Panc1 (cell line): ENCODE measurements around the gene NCOR2. TPM values are rescaled to one million over a fixed set of nuclear protein-coding genes. Genes with fewer than 3 reads are reported as not detected.

Experiments used
- ATAC-seq: fragments of 200-7000 bp; cut with Tn5 transposase; 2 replicates; pipeline ENCODE4 v1.9.1; 2020; ENCODE audit warnings: mild to moderate bottlenecking, moderate library complexity
- BruUV-seq: library from RNA; stranded (reverse); fragments of 400-500 nt; replicated peaks from 2 replicates; lab custom pipeline; 2021; lab: Mats Ljungman, UMichigan
- CTCF ChIA-PET: fragments of 300-600 bp; sonication (Branson Sonifier 250); formaldehyde crosslinking; loops from one replicate; lab custom pipeline; 2022; ENCODE audit warnings: antibody characterized with exemption; lab: Charles Lee
- POLR2A ChIA-PET: fragments of 300-600 bp; sonication (Branson Sonifier 250); formaldehyde crosslinking; loops from one replicate; lab custom pipeline; 2022; ENCODE audit warnings: antibody characterized with exemption; lab: Charles Lee
- DNase-seq: peaks from one replicate; pipeline ENCODE4 v3.0.0-alpha.2; 2010; ENCODE audit warnings: low read depth, low spot score
- H3K27ac ChIP-seq: 2 replicates; pipeline ENCODE4 v1.5.1; 2011; ENCODE audit warnings: mild to moderate bottlenecking, low read length, inconsistent platforms
- H3K27me3 ChIP-seq: fragments of 200-500 bp; sonication (Bioruptor generic); 2 replicates; pipeline ENCODE4 v1.6.0; 2014; ENCODE audit warnings: low read length, inconsistent platforms; ENCODE audit not compliant: control insufficient read depth, insufficient read depth
- H3K36me3 ChIP-seq: fragments of 200-500 bp; sonication (Bioruptor generic); 2 replicates; pipeline ENCODE4 v1.5.1; 2014; ENCODE audit warnings: inconsistent platforms, mild to moderate bottlenecking, low read length, moderate library complexity; ENCODE audit not compliant: control insufficient read depth, insufficient read depth
- H3K4me1 ChIP-seq: 2 replicates; pipeline ENCODE4 v1.5.1; 2011; ENCODE audit warnings: inconsistent platforms, mild to moderate bottlenecking, low read length, moderate library complexity; ENCODE audit not compliant: control insufficient read depth, insufficient read depth
- H3K4me3 ChIP-seq, 2 experiments: 2 replicates each; pipeline ENCODE4 v1.5.1; 2011 to 2012; ENCODE audit warnings: low read depth in 2 of 2, low read length in 2 of 2, mild to moderate bottlenecking in 2 of 2, inconsistent platforms in 1 of 2, moderate library complexity in 1 of 2
- H3K9me3 ChIP-seq: fragments of 200-500 bp; sonication (Bioruptor generic); 2 replicates; pipeline ENCODE4 v1.5.1; 2014; ENCODE audit warnings: low read depth, mild to moderate bottlenecking, inconsistent platforms, low read length, moderate library complexity; ENCODE audit not compliant: control insufficient read depth, insufficient read depth
- CTCF ChIP-seq: fragments of 450-650 bp; IDR thresholded peaks from 2 replicates; pipeline ENCODE4 v1.5.1; 2017; ENCODE audit warnings: mild to moderate bottlenecking
- POLR2AphosphoS5 ChIP-seq: IDR thresholded peaks from 2 replicates; pipeline ENCODE4 v1.6.1; 2012; ENCODE audit warnings: mild to moderate bottlenecking, low read depth, low read length, moderate library complexity
- SIN3A ChIP-seq: IDR thresholded peaks from 2 replicates; pipeline ENCODE4 v1.6.1; 2012; ENCODE audit warnings: low read depth, mild to moderate bottlenecking, low read length, moderate library complexity, borderline replicate concordance; ENCODE audit not compliant: insufficient read depth
- TCF7L2 ChIP-seq: IDR thresholded peaks from 2 replicates; pipeline ENCODE4 v1.6.1; 2011; ENCODE audit warnings: mild to moderate bottlenecking, low read depth, low read length, inconsistent platforms
- in situ Hi-C: cut with HindIII; loops from 2 replicates; pipeline ENCODE4 v1.10.0; 2016; ENCODE audit warnings: low sequenced_read_pairs, low pct_unique_long_range_greater_than_20kb
- intact Hi-C: fragments of 100-400 bp; cut with micrococcal nuclease; formaldehyde crosslinking; loops from one replicate; pipeline ENCODE4 v1.10.0; 2022; ENCODE audit not compliant: unreplicated experiment
- total RNA-seq: library from RNA; stranded (reverse); gene quantifications from one replicate; pipeline ENCODE4 v1.2.1, GENCODE V29; 2021; ENCODE audit not compliant: unreplicated experiment
- TF ChIP-seq, protein P1 (sequence below), 2 experiments: IDR thresholded peaks; 2 replicates each; pipeline ENCODE4 v1.6.1; 2011 to 2012; ENCODE audit warnings: low read depth in 2 of 2, control low read depth in 1 of 2, low read length in 1 of 2, mild to moderate bottlenecking in 1 of 2, moderate library complexity in 1 of 2; ENCODE audit not compliant: insufficient read depth in 1 of 2

Gene NCOR2
- total RNA-seq, 1 experiment from 2014 or later = 461 TPM

GRCh38 chr12:124553862-124554428 is 13.5 kb downstream of the NCOR2 start:
- no peaks in the 10 kb centered on the region for H3K27me3 ChIP-seq
- ChIA-PET POLR2A (no interaction called here), CTCF (interaction anchor here (0.9 kb wide), 1 partner anchor 35 kb away, joined by 3 read pairs; no protein-coding TSS in a partner anchor)
- H3K27ac ChIP-seq = peak overlapping the region; percentile 8; the same call in 1 of the 2 replicates
- no peaks in the 10 kb centered on the region for H3K9me3 ChIP-seq
- intact Hi-C loops (no loop called here), in situ Hi-C loops (no loop called here)
- no peak overlapping the region for H3K4me3 ChIP-seq
- BruUV-seq = no TSS peak
- TF ChIP-seq TCF7L2 (no peak), POLR2AphosphoS5 (no peak), CTCF (no peak), SIN3A (no peak)
- TF ChIP-seq, protein P1, sequence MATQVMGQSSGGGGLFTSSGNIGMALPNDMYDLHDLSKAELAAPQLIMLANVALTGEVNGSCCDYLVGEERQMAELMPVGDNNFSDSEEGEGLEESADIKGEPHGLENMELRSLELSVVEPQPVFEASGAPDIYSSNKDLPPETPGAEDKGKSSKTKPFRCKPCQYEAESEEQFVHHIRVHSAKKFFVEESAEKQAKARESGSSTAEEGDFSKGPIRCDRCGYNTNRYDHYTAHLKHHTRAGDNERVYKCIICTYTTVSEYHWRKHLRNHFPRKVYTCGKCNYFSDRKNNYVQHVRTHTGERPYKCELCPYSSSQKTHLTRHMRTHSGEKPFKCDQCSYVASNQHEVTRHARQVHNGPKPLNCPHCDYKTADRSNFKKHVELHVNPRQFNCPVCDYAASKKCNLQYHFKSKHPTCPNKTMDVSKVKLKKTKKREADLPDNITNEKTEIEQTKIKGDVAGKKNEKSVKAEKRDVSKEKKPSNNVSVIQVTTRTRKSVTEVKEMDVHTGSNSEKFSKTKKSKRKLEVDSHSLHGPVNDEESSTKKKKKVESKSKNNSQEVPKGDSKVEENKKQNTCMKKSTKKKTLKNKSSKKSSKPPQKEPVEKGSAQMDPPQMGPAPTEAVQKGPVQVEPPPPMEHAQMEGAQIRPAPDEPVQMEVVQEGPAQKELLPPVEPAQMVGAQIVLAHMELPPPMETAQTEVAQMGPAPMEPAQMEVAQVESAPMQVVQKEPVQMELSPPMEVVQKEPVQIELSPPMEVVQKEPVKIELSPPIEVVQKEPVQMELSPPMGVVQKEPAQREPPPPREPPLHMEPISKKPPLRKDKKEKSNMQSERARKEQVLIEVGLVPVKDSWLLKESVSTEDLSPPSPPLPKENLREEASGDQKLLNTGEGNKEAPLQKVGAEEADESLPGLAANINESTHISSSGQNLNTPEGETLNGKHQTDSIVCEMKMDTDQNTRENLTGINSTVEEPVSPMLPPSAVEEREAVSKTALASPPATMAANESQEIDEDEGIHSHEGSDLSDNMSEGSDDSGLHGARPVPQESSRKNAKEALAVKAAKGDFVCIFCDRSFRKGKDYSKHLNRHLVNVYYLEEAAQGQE (IDR thresholded peaks at IDR 0.05; ENCODE audit: insufficient read depth in 1 of 2, low read depth in 2 of 2, low read length in 1 of 2) = no peak
- peaks cover 96% of the 10 kb centered on the region for H3K4me1 ChIP-seq
- DNase-seq (no peak), ATAC-seq (no peak)
- no peaks in the 10 kb centered on the region for H3K36me3 ChIP-seq

DNA sequence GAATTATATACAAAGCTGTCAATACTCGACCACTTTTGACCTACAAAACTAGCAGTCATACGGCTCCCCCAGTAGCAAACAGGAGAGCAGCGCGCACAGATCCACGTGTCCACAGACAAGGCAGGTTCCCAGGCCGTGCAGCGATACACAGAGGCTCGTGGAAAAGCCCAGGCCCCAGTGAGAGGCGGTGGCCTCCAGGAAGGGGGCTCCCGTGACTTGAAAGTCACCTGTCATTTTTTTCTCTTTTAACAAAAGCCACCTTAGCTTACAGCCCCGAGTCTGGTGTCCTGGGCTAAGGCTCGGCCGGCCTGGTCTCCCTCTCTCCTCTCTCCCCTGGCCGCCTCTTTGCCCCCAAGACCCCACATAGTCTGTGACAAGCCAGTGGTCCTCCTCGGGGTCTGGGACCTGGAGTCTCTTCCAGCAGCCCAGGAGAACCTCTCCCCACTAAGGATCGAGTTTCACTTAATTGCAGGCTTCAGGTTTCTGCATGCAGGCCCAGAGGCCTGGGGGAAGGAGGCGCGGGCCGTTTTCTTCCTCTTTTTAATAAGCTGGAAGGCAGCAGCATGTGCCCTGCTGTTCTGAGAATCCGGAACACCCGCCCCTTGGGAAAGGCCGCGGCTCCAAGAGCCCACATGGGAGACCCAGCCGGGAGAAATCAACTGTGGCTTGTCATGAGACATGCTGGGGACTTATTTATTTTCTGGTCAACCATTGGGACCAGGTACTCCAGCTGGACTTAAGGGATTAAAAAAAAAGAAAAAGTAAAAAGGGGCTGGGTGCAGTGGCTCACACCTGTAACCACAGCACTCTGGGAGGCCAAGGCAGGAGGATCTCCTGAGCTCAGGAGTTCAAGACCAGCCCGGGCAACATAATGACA is 15.9 kb downstream of the NCOR2 start:
- CTCF ChIA-PET = interaction anchor here (0.5 to 0.8 kb wide), 3 partner anchors 10 to 124 kb away, joined by 4 to 6 read pairs (median 5); no protein-coding TSS in a partner anchor
- no peaks in the 10 kb centered on the region for H3K9me3 ChIP-seq
- no peak for DNase-seq
- no TSS peak for BruUV-seq
- H3K36me3 ChIP-seq = no peaks in the 10 kb centered on the region
- peak overlapping the region in 1 of 2 experiments; percentile 21; a peak in 2 of 4 replicates for H3K4me3 ChIP-seq
- ATAC-seq = peak; percentile 42; the same call in 1 of the 2 replicates
- H3K27ac ChIP-seq = peak overlapping the region; percentile 98
- in situ Hi-C loops (no loop called here), intact Hi-C loops (no loop called here)
- POLR2A ChIA-PET = interaction anchor here (0.6 kb wide), 5 partner anchors 11 to 744 kb away, joined by 3 to 10 read pairs (median 3); no protein-coding TSS in a partner anchor
- no peaks in the 10 kb centered on the region for H3K27me3 ChIP-seq
- no peak for TF ChIP-seq TCF7L2
- TF ChIP-seq SIN3A = no peak
- TF ChIP-seq, protein P1 (IDR thresholded peaks at IDR 0.05; ENCODE audit: insufficient read depth in 1 of 2, low read depth in 2 of 2, low read length in 1 of 2) = no peak
- TF ChIP-seq POLR2AphosphoS5 = no peak
- TF ChIP-seq CTCF = no peak
- H3K4me1 ChIP-seq = peaks cover 98% of the 10 kb centered on the region
